ENCODE data around the gene IL2. TPM values are rescaled to one million over a fixed set of nuclear protein-coding genes. Genes with fewer than 3 reads are reported as not detected.
A peak's percentile ranks its signal among the peaks of the same experiment; 100 is the strongest.

IL2 gene
- total and polyA plus RNA-seq, 12 donors: 1.1 to 1.2 TPM; not detected in 10

DNA sequence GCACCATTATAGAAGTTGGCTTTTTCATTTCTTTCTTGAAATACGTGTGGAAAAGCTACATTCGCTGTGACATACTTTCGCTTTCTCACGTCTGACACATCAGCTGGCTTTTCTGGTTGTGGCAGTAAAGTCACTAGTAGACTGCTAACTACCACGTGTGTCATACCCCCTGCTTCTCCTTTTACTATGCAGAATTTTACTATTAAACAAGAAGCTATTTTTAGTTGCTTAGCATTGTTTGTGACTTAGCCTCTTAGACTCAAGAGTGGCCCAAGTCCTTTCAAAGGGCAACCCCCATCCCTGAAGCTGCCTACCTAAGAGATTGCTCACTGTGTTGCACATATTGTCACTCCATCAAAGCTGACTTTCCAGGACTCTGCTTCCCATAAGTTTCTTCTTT lies 2.1 kb upstream of the IL2 start:
- Histone ChIP-seq H3K4me1 (replicated peaks in 1 of 2) (no peaks in the 10 kb centered on the region), H3K9me3 (replicated peaks in 1 of 3) (no peaks in the 10 kb centered on the region), H3K27ac (no peak overlapping the region), H3K4me3 (peak overlapping the region in 1 of 4 donors; percentile 19), H3K27me3 (no peaks in the 10 kb centered on the region), H3K36me3 (replicated peaks in 1 of 2) (no peaks in the 10 kb centered on the region)
- TF ChIP-seq, protein P1, sequence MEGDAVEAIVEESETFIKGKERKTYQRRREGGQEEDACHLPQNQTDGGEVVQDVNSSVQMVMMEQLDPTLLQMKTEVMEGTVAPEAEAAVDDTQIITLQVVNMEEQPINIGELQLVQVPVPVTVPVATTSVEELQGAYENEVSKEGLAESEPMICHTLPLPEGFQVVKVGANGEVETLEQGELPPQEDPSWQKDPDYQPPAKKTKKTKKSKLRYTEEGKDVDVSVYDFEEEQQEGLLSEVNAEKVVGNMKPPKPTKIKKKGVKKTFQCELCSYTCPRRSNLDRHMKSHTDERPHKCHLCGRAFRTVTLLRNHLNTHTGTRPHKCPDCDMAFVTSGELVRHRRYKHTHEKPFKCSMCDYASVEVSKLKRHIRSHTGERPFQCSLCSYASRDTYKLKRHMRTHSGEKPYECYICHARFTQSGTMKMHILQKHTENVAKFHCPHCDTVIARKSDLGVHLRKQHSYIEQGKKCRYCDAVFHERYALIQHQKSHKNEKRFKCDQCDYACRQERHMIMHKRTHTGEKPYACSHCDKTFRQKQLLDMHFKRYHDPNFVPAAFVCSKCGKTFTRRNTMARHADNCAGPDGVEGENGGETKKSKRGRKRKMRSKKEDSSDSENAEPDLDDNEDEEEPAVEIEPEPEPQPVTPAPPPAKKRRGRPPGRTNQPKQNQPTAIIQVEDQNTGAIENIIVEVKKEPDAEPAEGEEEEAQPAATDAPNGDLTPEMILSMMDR (IDR thresholded peaks at IDR 0.05): no peak
- TF ChIP-seq POLR2A (IDR thresholded peaks at IDR 0.05): no peak
- intact Hi-C loops (cut with DNase I): no loop called here
- 48 to 69% (median 55%) methylated on average over 5 of the region's 5 CpGs for WGBS, 4 donors
- DNase-seq: peak in 1 of 7 donors; percentile 1

DNA sequence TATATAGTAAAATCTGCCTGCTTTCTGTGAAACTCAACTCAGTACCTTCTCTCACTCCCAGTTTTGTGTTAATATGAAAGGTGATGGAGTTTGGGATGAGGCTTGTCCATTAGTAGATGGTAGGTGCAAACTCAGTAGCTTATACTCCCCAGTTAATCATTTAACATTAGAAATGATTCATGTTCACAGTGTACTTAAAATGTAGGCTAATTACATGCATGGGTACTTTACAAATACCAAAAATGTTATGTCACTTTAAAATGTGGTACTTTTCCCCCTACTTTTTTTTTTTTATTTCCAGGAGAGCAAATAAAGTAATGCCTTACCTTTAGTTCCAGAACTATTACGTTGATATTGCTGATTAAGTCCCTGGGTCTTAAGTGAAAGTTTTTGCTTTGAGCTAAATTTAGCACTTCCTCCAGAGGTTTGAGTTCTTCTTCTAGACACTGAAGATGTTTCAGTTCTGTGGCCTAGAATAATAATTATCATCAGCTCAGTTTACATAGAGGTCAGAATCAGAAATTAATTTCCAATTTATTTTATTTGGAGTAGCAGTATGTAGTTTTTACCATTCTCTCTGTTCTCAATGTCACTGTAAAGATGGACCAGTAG lies 3.0 kb downstream of the IL2 start:
- TF ChIP-seq POLR2A (IDR thresholded peaks at IDR 0.05): no peak
- TF ChIP-seq, protein P1 (IDR thresholded peaks at IDR 0.05): no peak
- H3K36me3 ChIP-seq (replicated peaks in 1 of 2): no peaks in the 10 kb centered on the region
- WGBS, 4 donors: 26 to 48% (median 36%) methylated on average over 1 of the region's 1 CpG
- intact Hi-C loops (cut with DNase I): no loop called here
- no peaks in the 10 kb centered on the region for H3K4me1 ChIP-seq (replicated peaks in 1 of 2)
- DNase-seq: no peak
- no peaks in the 10 kb centered on the region for H3K9me3 ChIP-seq (replicated peaks in 1 of 3)
- H3K27ac ChIP-seq: no peak overlapping the region
- H3K27me3 ChIP-seq: no peaks in the 10 kb centered on the region
- H3K4me3 ChIP-seq: no peak overlapping the region

DNA sequence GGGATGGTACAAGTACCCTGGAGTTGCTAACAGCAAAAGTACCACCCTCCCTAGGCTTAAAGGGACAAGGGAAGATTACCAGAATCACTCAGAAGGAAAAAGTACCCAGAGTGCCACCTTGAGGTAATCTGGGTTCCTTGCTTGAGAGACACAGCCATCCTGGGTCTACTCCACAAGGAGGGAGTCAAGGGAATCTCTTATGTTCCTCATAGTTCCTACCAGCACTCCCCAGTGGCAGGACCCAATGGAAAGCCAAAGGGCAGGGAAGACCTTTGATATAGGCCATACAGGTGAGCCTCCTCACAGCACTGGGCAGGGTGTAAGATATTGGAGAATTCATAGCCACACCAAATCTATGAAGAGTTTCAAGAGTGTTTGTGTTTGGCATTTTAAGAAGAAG lies 5.7 kb downstream of the IL2 start:
- Histone ChIP-seq H3K27ac (no peak overlapping the region), H3K27me3 (no peaks in the 10 kb centered on the region), H3K9me3 (replicated peaks in 1 of 3) (no peaks in the 10 kb centered on the region), H3K36me3 (replicated peaks in 1 of 2) (no peaks in the 10 kb centered on the region), H3K4me3 (no peak overlapping the region), H3K4me1 (replicated peaks in 1 of 2) (no peaks in the 10 kb centered on the region)
- TF ChIP-seq, protein P1 (IDR thresholded peaks at IDR 0.05): no peak
- intact Hi-C loops (cut with DNase I): no loop called here
- peak in 1 of 7 donors; percentile 0 for DNase-seq

DNA sequence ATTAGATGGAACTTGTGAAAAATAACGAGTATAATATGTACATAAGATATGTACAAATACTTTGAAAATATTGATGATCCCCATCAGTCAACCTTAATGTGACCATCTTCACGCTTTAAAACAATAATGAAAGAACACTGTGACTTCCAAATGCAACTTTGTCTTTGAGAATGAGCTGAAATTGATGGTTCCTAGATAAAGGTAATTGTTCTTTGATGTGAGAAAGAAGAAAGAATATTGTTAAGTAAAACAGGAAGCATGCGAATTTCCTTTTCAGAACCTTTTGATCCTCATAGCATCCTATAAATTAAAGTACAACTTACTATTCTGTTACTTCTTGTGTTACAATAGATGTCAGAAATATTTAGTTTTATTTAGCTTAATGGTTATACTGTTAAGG lies 22.2 kb downstream of the IL2 start:
- TF ChIP-seq, protein P1 (IDR thresholded peaks at IDR 0.05): no peak
- TF ChIP-seq POLR2A (IDR thresholded peaks at IDR 0.05): no peak
- 59 to 70% (median 66%) methylated on average over 3 of the region's 3 CpGs for WGBS, 4 donors
- intact Hi-C loops (cut with DNase I): no loop called here

More for the DNA sequence above, 22.2 kb downstream of the IL2 start:
- Histone ChIP-seq H3K27ac (no peak overlapping the region), H3K27me3 (no peaks in the 10 kb centered on the region), H3K4me1 (replicated peaks in 1 of 2) (no peaks in the 10 kb centered on the region), H3K36me3 (replicated peaks in 1 of 2) (no peaks in the 10 kb centered on the region), H3K9me3 (replicated peaks in 1 of 3) (no peaks in the 10 kb centered on the region), H3K4me3 (no peak overlapping the region)
- no peak for DNase-seq

Data from adrenal gland (tissue), 12 donors.